A172 (cell line): Measurements from ENCODE around the gene RTP5. TPM values are rescaled to one million over a fixed set of nuclear protein-coding genes. Genes with fewer than 3 reads are reported as not detected.

Source experiments
- DNase-seq: peaks from one replicate; pipeline ENCODE4 v3.0.0-alpha.2; 2015; ENCODE audit warnings: low spot score
- total RNA-seq: library from RNA; depleted of rRNA; stranded (reverse); fragments of >200 nt; shearing (Covaris generic); gene quantifications from 2 replicates; pipeline ENCODE4 v1.2.3, GENCODE V29; 2014

Gene RTP5
- total RNA-seq, 1 experiment from 2014 or later: not detected

DNA sequence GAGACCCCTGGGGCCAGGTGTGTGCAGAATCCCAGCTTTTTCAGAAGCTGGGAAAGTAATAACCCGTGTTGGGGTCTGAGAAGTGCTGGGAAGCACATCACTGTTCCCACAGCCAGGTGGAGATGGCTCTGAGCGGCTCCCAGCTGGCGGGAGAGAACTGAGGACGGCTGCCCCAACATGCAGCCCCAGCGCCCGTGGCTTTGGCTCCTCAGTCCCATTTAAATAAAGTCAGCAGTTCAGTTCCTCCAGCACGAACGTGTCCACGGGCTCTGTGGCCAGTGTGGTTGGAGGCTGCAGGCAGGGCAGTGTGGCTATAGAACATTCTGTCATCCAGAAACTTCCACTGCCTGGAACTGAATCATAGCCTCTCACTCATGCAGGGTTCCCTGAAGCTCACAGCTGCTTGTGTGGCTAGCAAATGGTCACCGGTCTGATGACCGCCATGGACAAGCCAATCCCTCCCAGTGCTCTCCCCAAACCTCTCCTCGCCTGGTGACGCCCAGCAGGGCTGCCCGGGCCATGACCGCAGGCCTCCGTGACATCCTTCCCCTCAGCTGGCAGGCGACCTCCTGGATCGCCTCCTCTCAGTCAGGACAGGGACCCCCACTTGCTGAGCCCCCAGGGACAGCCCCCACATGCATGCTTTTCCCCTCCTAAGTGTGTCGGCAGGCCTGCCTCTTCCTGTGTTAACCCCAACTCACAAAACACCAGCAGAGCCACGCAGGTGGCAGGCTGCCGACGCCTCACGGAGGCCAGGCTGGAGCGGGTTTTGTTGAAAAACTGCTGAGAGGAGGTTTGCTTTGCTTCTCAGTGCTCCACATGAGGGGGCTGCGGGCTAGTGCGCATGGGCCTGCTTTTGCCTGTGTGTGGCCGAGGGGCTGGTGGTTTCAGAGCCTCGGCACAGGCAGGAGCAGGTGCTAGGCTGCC is 1.3 kb downstream of the RTP5 start:
- DNase-seq: no peak

- no peak for DNase-seq
These were observed 2.2 kb downstream of the RTP5 start for GRCh38 chr2:241871538-241872312.

- no peak for DNase-seq
These were observed 2.7 kb downstream of the RTP5 start for GRCh38 chr2:241872313-241872642.

- DNase-seq: no peak
These were observed 3.7 kb downstream of the RTP5 start for GRCh38 chr2:241873081-241873802.

DNA sequence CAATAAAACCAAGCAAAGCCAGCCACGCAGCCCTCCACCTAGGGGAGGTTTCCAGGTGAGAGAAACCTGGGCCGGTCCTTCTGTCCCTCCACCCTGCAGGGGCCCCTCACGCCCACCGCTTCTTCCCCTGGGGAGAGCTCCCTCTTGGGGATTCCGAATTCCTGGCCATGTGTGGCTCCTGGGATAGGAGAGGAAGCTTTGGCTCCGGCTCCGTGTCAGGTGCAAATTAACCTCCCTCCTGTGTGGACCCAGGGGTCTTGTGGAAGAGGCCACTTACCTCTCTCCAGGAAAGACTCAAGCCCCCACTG is 4.2 kb downstream of the RTP5 start:
- no peak for DNase-seq

- DNase-seq: no peak
These were observed 4.9 kb downstream of the RTP5 start for GRCh38 chr2:241874277-241874925.

GRCh38 chr2:241875754-241876527 is 6.4 kb downstream of the RTP5 start:
- DNase-seq: peak; percentile 47

DNA sequence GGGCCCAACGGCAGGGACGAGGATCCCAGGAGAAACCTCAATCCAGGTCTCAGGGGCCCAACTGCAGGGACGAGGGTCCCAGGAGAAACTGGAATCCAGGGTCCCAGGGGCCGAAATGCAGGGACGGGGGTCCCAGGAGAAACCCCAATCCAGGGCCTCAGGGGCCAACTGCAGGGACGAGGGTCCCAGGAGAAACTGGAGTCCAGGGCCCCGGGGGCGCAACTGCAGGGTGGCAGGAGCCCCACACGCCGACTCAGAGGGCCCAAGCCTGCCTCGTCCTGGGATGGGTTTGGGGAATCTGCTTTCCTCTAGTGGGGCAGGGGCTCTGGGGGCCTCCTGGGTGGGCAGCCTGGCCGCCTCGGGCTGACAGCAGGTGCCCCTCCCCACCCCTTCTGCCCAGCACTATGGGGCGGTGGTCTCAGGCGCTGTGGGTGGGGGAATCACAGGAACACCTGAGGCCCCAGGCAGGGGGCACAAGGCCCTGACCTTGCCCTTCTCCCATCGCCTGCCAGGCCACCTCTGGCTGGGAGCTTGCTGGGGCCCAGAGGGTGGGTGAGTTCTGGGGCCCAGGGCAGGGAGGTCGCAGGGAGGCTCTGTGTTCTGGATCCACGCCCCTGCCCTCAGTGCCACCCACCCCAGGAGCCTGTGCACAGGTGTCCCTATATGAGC is 7.1 kb downstream of the RTP5 start:
- DNase-seq: no peak

DNA sequence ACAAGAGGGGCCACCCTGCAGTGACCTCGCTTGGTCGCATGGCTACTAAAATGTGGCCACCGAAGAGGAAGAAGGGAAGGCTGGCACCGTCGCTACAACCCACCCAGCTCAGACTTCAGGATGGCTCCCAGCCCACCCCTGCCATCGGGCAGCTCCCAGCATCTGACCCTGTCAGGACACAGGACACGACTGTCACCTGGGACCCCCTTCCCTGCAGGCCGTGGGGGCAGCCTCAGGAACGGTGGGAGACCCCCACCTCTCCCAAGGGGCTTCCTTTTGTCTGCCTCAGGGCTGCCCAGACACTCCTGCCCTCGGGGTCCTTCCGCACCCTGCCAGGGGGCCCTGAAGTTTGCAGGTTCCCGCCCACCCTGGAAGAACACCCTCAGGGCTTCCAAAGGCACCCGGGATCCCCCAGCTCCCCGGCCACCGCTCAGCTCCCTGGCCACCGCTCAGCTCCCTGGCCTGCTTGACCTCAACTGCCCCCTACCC is 7.7 kb downstream of the RTP5 start:
- no peak for DNase-seq

- DNase-seq: peak; percentile 55
These were observed 8.8 kb downstream of the RTP5 start for GRCh38 chr2:241877989-241878970.

DNA sequence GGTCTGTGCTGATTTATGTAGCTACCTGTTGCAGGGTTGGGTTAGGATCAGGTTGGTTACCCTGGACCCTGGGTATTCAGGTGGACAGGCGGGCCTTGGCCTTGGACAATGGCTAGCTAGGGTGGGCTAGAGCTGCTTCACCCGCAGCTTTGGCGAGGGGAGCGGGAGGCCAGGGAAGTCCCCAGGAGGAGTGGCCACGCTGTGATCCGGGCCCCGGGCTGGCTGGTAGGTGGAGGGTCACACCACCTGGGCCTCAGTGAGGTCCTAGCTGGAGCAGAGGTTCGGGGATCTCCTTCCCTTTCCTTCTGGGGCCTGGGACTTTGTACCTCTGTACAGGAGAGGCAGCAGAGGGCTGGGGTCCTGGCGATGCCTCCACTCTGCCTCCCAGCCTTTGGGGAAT is 9.8 kb downstream of the RTP5 start:
- DNase-seq: no peak

- no peak for DNase-seq
These were observed 11.0 kb downstream of the RTP5 start for GRCh38 chr2:241880311-241881073.

DNA sequence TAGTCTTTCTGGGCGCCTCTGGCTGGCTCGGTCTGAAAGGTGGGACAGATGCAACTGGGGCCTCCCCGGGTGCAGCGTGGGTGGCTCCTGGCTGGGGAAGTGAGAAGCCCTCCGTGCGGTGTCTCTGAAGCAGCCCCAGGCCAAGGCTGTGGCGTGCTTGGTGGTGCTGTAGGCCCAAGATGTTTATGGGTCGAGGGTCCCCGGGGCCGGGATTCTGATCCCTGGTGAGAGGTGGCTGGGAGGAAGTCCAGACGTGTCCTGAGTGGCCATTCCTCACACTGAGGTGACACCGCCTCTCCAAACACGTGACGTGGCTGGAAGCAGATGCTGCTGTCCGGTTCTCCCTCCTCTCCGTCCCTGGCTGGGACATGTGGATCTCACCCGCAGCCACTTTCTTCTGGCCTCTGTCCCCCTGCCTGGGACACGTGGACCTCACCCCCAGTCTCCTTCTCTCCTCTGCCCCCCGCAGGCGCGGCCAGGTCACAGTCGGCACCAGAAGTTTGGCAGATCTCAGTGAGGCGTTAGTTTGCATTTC is 12.6 kb downstream of the RTP5 start:
- no peak for DNase-seq

DNA sequence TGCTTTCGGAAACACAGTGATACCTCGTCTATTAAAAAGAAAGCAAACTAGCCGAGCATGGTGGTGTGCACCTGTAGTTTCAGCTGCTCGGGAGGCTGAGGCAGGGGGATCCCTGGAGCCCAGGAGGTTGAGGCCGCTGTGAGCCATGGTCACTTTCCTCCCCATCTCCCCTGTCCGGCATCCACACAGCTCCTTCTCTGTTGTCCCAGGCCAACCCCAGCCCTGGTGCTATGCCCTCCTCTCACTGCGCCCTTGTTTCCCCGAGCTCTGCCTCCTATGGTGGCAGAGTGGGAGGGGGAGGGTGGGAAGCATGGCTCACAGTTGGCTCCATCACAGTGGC is 15.4 kb downstream of the RTP5 start:
- DNase-seq: no peak

DNA sequence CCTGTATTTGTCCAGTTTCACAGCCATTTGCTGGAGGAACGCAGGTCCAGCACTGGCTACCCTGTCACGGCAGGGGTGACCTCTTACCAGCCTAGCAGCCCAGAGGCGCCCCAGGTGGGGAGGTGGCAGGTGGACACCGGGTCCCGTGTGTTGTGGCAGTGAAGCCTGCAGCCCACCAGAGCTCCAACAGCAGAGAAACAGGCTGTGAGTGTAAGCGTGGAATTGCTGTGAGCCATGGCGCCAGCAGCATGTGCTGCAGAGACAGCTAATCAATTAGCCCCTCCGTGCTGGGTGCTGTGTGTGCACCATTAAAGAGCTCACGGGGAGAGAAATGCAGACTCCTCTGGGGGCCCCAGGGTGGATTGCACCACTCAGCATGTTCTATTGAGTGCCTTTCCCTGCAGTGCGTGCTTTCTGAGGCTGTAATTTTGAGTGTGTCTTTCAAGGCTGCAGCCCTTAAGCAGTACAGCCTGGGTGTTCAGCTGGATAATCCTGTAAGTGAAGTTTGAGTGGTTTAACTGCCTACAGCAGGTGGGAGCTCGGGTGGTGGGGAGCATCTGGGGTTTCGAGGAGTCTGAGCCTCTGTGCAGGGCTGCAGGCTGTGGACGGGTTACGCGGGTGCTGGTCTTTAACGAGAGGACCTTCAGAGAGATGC is 15.9 kb downstream of the RTP5 start:
- no peak for DNase-seq

- no peak for DNase-seq
These were observed 16.6 kb downstream of the RTP5 start for GRCh38 chr2:241885946-241886643.

GRCh38 chr2:241886840-241887447 is 17.4 kb downstream of the RTP5 start:
- DNase-seq: no peak
